ENCODE results near the gene KLHDC3. TPM values are rescaled to one million over a fixed set of nuclear protein-coding genes. Genes with fewer than 3 reads are reported as not detected.

Gene KLHDC3
- total and polyA plus RNA-seq, 4 experiments from 2014 or later, result 66.6 to 131 (median 73.1) TPM

Other genes starting within 250 kb of the KLHDC3 start
- gene BICRAL, start 232.2 kb upstream of the KLHDC3 start, total RNA-seq, result 10 to 100 TPM; 36.4 to 38.5 TPM
- 1 to 10 TPM; 2.4 to 6.1 TPM for gene BICRAL, start 232.2 kb upstream of the KLHDC3 start, polyA plus RNA-seq
- gene RPL7L1, start 134.6 kb upstream of the KLHDC3 start, total RNA-seq, result 10 to 100 TPM; 89.2 to 89.8 TPM
- 10 to 100 TPM; 39.6 to 82.2 TPM for gene RPL7L1, start 134.6 kb upstream of the KLHDC3 start, polyA plus RNA-seq
- not detected for gene PTCRA, start 98.2 kb upstream of the KLHDC3 start, total RNA-seq
- not detected for gene PTCRA, start 98.2 kb upstream of the KLHDC3 start, polyA plus RNA-seq
- gene CNPY3, start 84.8 kb upstream of the KLHDC3 start, total RNA-seq, result 10 to 100 TPM; 83.4 to 86.7 TPM
- gene CNPY3, start 84.8 kb upstream of the KLHDC3 start, polyA plus RNA-seq, result 10 to 100 TPM; 92.7 to 95.8 TPM
- 1 to 10 TPM; 1.1 to 1.2 TPM for gene GNMT, start 53.5 kb upstream of the KLHDC3 start, total RNA-seq
- gene GNMT, start 53.5 kb upstream of the KLHDC3 start, polyA plus RNA-seq, result under 1 TPM in 1 of 2 donors, not detected in 1; 0.36 TPM
- 10 to 100 TPM; 38.9 to 40.5 TPM for gene PEX6, start 35.1 kb upstream of the KLHDC3 start, total RNA-seq
- gene PEX6, start 35.1 kb upstream of the KLHDC3 start, polyA plus RNA-seq, result 10 to 100 TPM; 14.5 TPM
- gene PPP2R5D, start 29.7 kb upstream of the KLHDC3 start, total RNA-seq, result 10 to 100 TPM; 36.6 to 38.0 TPM
- 10 to 100 TPM; 22.3 to 30.8 TPM for gene PPP2R5D, start 29.7 kb upstream of the KLHDC3 start, polyA plus RNA-seq
- gene MEA1, start 303 bp upstream of the KLHDC3 start, total RNA-seq, result 10 to 100 TPM; 36.2 to 36.3 TPM
- 100 to 1,000 TPM in 1 of 2 donors, 10 to 100 TPM in 1; 84.7 to 110 TPM for gene MEA1, start 303 bp upstream of the KLHDC3 start, polyA plus RNA-seq
- 10 to 100 TPM; 56.5 to 58.7 TPM for gene RRP36, start 7.4 kb downstream of the KLHDC3 start, total RNA-seq
- 10 to 100 TPM; 65.5 to 77.0 TPM for gene RRP36, start 7.4 kb downstream of the KLHDC3 start, polyA plus RNA-seq
- gene CUL7, start 39.6 kb downstream of the KLHDC3 start, total RNA-seq, result 10 to 100 TPM; 13.7 to 13.9 TPM
- 1 to 10 TPM; 2.1 to 3.8 TPM for gene CUL7, start 39.6 kb downstream of the KLHDC3 start, polyA plus RNA-seq
- 10 to 100 TPM; 55.3 to 56.5 TPM for gene MRPL2, start 45.2 kb downstream of the KLHDC3 start, total RNA-seq
- 10 to 100 TPM; 37.9 to 51.6 TPM for gene MRPL2, start 45.2 kb downstream of the KLHDC3 start, polyA plus RNA-seq
- gene KLC4, start 45.4 kb downstream of the KLHDC3 start, total RNA-seq, result 10 to 100 TPM; 51.6 to 57.0 TPM
- 10 to 100 TPM in 1 of 2 donors, 1 to 10 TPM in 1; 9.7 to 11.5 TPM for gene KLC4, start 45.4 kb downstream of the KLHDC3 start, polyA plus RNA-seq
- gene PTK7, start 62.1 kb downstream of the KLHDC3 start, total RNA-seq, result under 1 TPM; 0.26 to 0.42 TPM
- under 1 TPM in 1 of 2 donors, not detected in 1; 0.08 TPM for gene PTK7, start 62.1 kb downstream of the KLHDC3 start, polyA plus RNA-seq
- gene SRF, start 157.0 kb downstream of the KLHDC3 start, total RNA-seq, result 10 to 100 TPM; 23.7 to 25.0 TPM
- 1 to 10 TPM; 2.3 to 7.5 TPM for gene SRF, start 157.0 kb downstream of the KLHDC3 start, polyA plus RNA-seq
- gene CUL9, start 167.9 kb downstream of the KLHDC3 start, total RNA-seq, result 10 to 100 TPM; 93.8 to 95.2 TPM
- gene CUL9, start 167.9 kb downstream of the KLHDC3 start, polyA plus RNA-seq, result 10 to 100 TPM in 1 of 2 donors, 1 to 10 TPM in 1; 8.3 to 16.0 TPM
- 10 to 100 TPM; 32.8 to 34.8 TPM for gene DNPH1, start 215.2 kb downstream of the KLHDC3 start, total RNA-seq
- gene DNPH1, start 215.2 kb downstream of the KLHDC3 start, polyA plus RNA-seq, result 100 to 1,000 TPM in 1 of 2 donors, 10 to 100 TPM in 1; 93.5 to 159 TPM
- under 1 TPM in 1 of 2 experiments, not detected in 1; 0.06 TPM for gene TTBK1, start 229.2 kb downstream of the KLHDC3 start, total RNA-seq
- not detected for gene TTBK1, start 229.2 kb downstream of the KLHDC3 start, polyA plus RNA-seq